K562 (cell line): ENCODE data around the gene GYG1. TPM values are rescaled to one million over a fixed set of nuclear protein-coding genes. Genes with fewer than 3 reads are reported as not detected.
A peak's percentile ranks its signal among the peaks of the same experiment; 100 is the strongest.

ENCODE experiments used
- CEBPB ChIP-seq: fragments of 450-650 bp; IDR thresholded peaks from 2 replicates; pipeline ENCODE4 v1.6.1; 2016; ENCODE audit warnings: missing genetic modification characterization, missing compliant biosample characterization
- GABPA ChIP-seq: fragments of 200-800 bp; sonication (Bioruptor generic); conservative IDR thresholded peaks from 2 replicates; pipeline ENCODE4 v1.6.1; 2016; ENCODE audit warnings: low read depth, missing genetic modification characterization, missing compliant biosample characterization
- MAFF ChIP-seq: IDR thresholded peaks from 2 replicates; pipeline ENCODE4 v1.6.1; 2012; ENCODE audit warnings: low read length, improper control_type of control experiment
- MAFG ChIP-seq: fragments of 450-650 bp; conservative IDR thresholded peaks from 2 replicates; pipeline ENCODE4 v1.6.1; 2016; ENCODE audit warnings: missing genetic modification characterization, missing compliant biosample characterization
- MAFK ChIP-seq: IDR thresholded peaks from 2 replicates; pipeline ENCODE4 v1.6.1; 2011; ENCODE audit warnings: low read length, improper control_type of control experiment
- MCM5 ChIP-seq: fragments of 450-650 bp; IDR thresholded peaks from 2 replicates; pipeline ENCODE4 v1.6.1; 2016; ENCODE audit warnings: low read depth
- MXD1 ChIP-seq: fragments of 250-450 bp; sonication (Bioruptor Pico); IDR thresholded peaks from 2 replicates; pipeline ENCODE4 v1.8.0; 2021; ENCODE audit warnings: borderline replicate concordance, mild to moderate bottlenecking, moderate library complexity; ENCODE audit not compliant: poor library complexity, severe bottlenecking
- PHB2 ChIP-seq: fragments of 450-650 bp; IDR thresholded peaks from 2 replicates; pipeline ENCODE4 v1.6.1; 2017; ENCODE audit warnings: low read depth
- POLR3G ChIP-seq: IDR thresholded peaks from 2 replicates; pipeline ENCODE4 v1.6.1; 2011; ENCODE audit not compliant: insufficient read length, insufficient replicate concordance; ENCODE audit errors: extremely low read depth
- PRPF4 ChIP-seq: fragments of 200-400 bp; formaldehyde crosslinking; IDR thresholded peaks from one replicate; pipeline ENCODE4 v1.6.1; 2017; ENCODE audit warnings: low read length, low read depth, mild to moderate bottlenecking; ENCODE audit not compliant: insufficient read depth, poor library complexity, severe bottlenecking
- SLC30A9 ChIP-seq: fragments of 250-450 bp; sonication (Bioruptor Pico); IDR thresholded peaks from 2 replicates; pipeline ENCODE4 v1.8.0; 2022; ENCODE audit warnings: mild to moderate bottlenecking, moderate library complexity
- ZNF277 ChIP-seq: fragments of 250-450 bp; sonication (Bioruptor Pico); IDR thresholded peaks from 2 replicates; pipeline ENCODE4 v1.8.0; 2022; ENCODE audit warnings: inconsistent platforms, mild to moderate bottlenecking, moderate library complexity, borderline replicate concordance
- polyA plus RNA-seq, 8 experiments: library from polyadenylated mRNA; depleted of rRNA in 4 of 8; stranded (reverse) in 5 of 8; unstranded in 3 of 8; fragments of >200 nt; fragmentation: Nextera tagmentation in 2 of 8; fragmentation: Illumina TruSeq in 1 of 8; extraction: Ambion mirVana in 2 of 8; extraction: Trizol in 1 of 8; gene quantifications; 2 replicates each; pipeline versions ENCODE4 v1.2.1 to v1.2.3, GENCODE V29; 2011 to 2014; ENCODE audit warnings: inconsistent platforms in 1 of 8, missing spikeins in 1 of 8
- total RNA-seq, 7 experiments: library from RNA; depleted of rRNA in 6 of 7; stranded (reverse); fragments of >200 nt in 6 of 7; fragmentation: Illumina TruSeq in 2 of 7; extraction: Trizol in 2 of 7; gene quantifications; 2 replicates each; pipeline versions ENCODE4 v1.2.1 to v1.2.3, GENCODE V29; 2011 to 2021; ENCODE audit warnings: low replicate concordance in 1 of 7

The GYG1 gene
- total and polyA plus RNA-seq, 9 of the 15 experiments (the other 6 are each of a cell fraction or from before 2014, with no cell fraction given), result 14.6 to 38.4 (median 24.6) TPM

- TF ChIP-seq GABPA (tag) (no peak), SLC30A9 (CRISPR knock-in tag) (no peak), MXD1 (CRISPR knock-in tag) (no peak), CEBPB (peak; percentile 73), PHB2 (no peak), MAFF (peak; percentile 38; the same call in 1 of the 2 replicates), MCM5 (no peak), MAFK (0 out of 2 replicates have a peak, but pooled peaks have one; percentile 18), MAFG (tag) (0 out of 2 replicates have a peak, but pooled peaks have one; percentile 14), PRPF4 (no peak), ZNF277 (CRISPR knock-in tag) (no peak), POLR3G (no peak)
Observed at GRCh38 chr3:148998297-148998696, 7.0 kb downstream of the GYG1 start (continued).
